ENCODE data around the gene KLF12.

The KLF12 gene

GRCh38 chr13:74117207-74117705 is 16.9 kb downstream of the KLF12 start:
- no peak overlapping the region for H3K4me3 ChIP-seq (ENCODE audit: insufficient read depth, low read length, poor library complexity, severe bottlenecking)
- peaks cover 6% of the 10 kb centered on the region; the same call in 1 of the 2 replicates for H3K9me3 ChIP-seq (ENCODE audit: insufficient read depth, low read length)
- no peaks in the 10 kb centered on the region for H3K27me3 ChIP-seq (ENCODE audit: low read length)
- peaks cover 45% of the 10 kb centered on the region for H3K79me2 ChIP-seq (ENCODE audit: insufficient read depth, low read length)
- H3K4me2 ChIP-seq (ENCODE audit: low read depth, low read length, poor library complexity, severe bottlenecking), result no peak overlapping the region
- TF ChIP-seq EZH2phosphoT487 (conservative IDR thresholded peaks at IDR 0.05; ENCODE audit: low read length), result no peak
- TF ChIP-seq, protein P1, sequence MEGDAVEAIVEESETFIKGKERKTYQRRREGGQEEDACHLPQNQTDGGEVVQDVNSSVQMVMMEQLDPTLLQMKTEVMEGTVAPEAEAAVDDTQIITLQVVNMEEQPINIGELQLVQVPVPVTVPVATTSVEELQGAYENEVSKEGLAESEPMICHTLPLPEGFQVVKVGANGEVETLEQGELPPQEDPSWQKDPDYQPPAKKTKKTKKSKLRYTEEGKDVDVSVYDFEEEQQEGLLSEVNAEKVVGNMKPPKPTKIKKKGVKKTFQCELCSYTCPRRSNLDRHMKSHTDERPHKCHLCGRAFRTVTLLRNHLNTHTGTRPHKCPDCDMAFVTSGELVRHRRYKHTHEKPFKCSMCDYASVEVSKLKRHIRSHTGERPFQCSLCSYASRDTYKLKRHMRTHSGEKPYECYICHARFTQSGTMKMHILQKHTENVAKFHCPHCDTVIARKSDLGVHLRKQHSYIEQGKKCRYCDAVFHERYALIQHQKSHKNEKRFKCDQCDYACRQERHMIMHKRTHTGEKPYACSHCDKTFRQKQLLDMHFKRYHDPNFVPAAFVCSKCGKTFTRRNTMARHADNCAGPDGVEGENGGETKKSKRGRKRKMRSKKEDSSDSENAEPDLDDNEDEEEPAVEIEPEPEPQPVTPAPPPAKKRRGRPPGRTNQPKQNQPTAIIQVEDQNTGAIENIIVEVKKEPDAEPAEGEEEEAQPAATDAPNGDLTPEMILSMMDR (IDR thresholded peaks at IDR 0.05; ENCODE audit: insufficient read depth, low read length, poor library complexity, severe bottlenecking), result no peak
- no peaks in the 10 kb centered on the region for H3K9me2 ChIP-seq (replicated peaks; ENCODE audit: insufficient read depth, low read length)
- H3K9ac ChIP-seq (ENCODE audit: low read length), result no peak overlapping the region
- H3F3A ChIP-seq (ENCODE audit: insufficient read depth), result no peaks in the 10 kb centered on the region
- H3K27ac ChIP-seq (ENCODE audit: low read depth, low read length), result no peak overlapping the region
- H4K20me1 ChIP-seq (ENCODE audit: low read depth, low read length), result peaks cover 12% of the 10 kb centered on the region; the same call in 1 of the 2 replicates
- H2AFZ ChIP-seq (ENCODE audit: low read depth, low read length, severe bottlenecking), result no peak overlapping the region
- 0 out of 2 replicates have a peak, but pooled peaks cover 2% of the 10 kb centered on the region for H3K36me3 ChIP-seq (ENCODE audit: low read length)

- Histone ChIP-seq H3K4me3 (ENCODE audit: insufficient read depth, low read length, poor library complexity, severe bottlenecking) (no peak overlapping the region), H3K36me3 (ENCODE audit: low read length) (no peaks in the 10 kb centered on the region), H3K4me2 (ENCODE audit: low read depth, low read length, poor library complexity, severe bottlenecking) (no peak overlapping the region), H3K9ac (ENCODE audit: low read length) (no peak overlapping the region), H3F3A (ENCODE audit: insufficient read depth) (no peaks in the 10 kb centered on the region; the same call in 1 of the 2 replicates), H2AFZ (ENCODE audit: low read depth, low read length, severe bottlenecking) (no peak overlapping the region), H3K9me2 (replicated peaks; ENCODE audit: insufficient read depth, low read length) (no peaks in the 10 kb centered on the region), H4K20me1 (ENCODE audit: low read depth, low read length) (no peaks in the 10 kb centered on the region), H3K27me3 (ENCODE audit: low read length) (no peaks in the 10 kb centered on the region), H3K27ac (ENCODE audit: low read depth, low read length) (no peak overlapping the region), H3K79me2 (ENCODE audit: insufficient read depth, low read length) (peaks cover 45% of the 10 kb centered on the region), H3K9me3 (ENCODE audit: insufficient read depth, low read length) (peaks cover 6% of the 10 kb centered on the region; the same call in 1 of the 2 replicates)
- TF ChIP-seq EZH2phosphoT487 (conservative IDR thresholded peaks at IDR 0.05; ENCODE audit: low read length), result no peak
- TF ChIP-seq, protein P1 (IDR thresholded peaks at IDR 0.05; ENCODE audit: insufficient read depth, low read length, poor library complexity, severe bottlenecking), result no peak
These were observed 19.1 kb downstream of the KLF12 start for GRCh38 chr13:74115133-74115532.

DNA sequence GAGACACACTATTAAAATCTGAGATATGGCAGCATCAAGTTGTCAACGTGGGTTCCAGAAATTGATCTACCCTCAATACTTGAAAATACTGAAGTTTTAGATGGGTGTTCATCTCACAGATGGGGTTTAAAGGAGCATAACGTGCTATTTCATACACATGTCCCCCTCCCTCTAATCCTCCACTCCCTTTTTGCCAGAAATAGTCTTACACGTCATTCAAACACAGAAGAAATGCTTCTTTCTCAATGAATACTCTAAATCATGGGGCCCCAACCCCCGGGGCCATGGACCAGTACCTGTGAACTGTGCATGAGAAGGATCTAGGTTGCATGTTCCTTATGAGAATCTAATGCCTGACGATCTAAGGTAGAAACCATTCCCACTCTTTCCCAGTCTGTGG is 19.6 kb downstream of the KLF12 start:
- peaks cover 41% of the 10 kb centered on the region for H3K79me2 ChIP-seq (ENCODE audit: insufficient read depth, low read length)
- H3K9me3 ChIP-seq (ENCODE audit: insufficient read depth, low read length), result peaks cover 4% of the 10 kb centered on the region; the same call in 1 of the 2 replicates
- TF ChIP-seq, protein P1 (IDR thresholded peaks at IDR 0.05; ENCODE audit: insufficient read depth, low read length, poor library complexity, severe bottlenecking), result no peak
- TF ChIP-seq EZH2phosphoT487 (conservative IDR thresholded peaks at IDR 0.05; ENCODE audit: low read length), result no peak
- no peak overlapping the region for H3K9ac ChIP-seq (ENCODE audit: low read length)
- no peak overlapping the region for H2AFZ ChIP-seq (ENCODE audit: low read depth, low read length, severe bottlenecking)
- no peaks in the 10 kb centered on the region for H4K20me1 ChIP-seq (ENCODE audit: low read depth, low read length)
- H3K4me3 ChIP-seq (ENCODE audit: insufficient read depth, low read length, poor library complexity, severe bottlenecking), result no peak overlapping the region
- no peaks in the 10 kb centered on the region; the same call in 1 of the 2 replicates for H3F3A ChIP-seq (ENCODE audit: insufficient read depth)
- no peak overlapping the region for H3K27ac ChIP-seq (ENCODE audit: low read depth, low read length)
- no peaks in the 10 kb centered on the region for H3K27me3 ChIP-seq (ENCODE audit: low read length)
- no peaks in the 10 kb centered on the region for H3K9me2 ChIP-seq (replicated peaks; ENCODE audit: insufficient read depth, low read length)
- H3K4me2 ChIP-seq (ENCODE audit: low read depth, low read length, poor library complexity, severe bottlenecking), result no peak overlapping the region
- H3K36me3 ChIP-seq (ENCODE audit: low read length), result no peaks in the 10 kb centered on the region

Measured in SU-DHL-6 (cell line).